GM21423 (cell line): Measurements from ENCODE around the gene SFTA2.
"Not testable (repeated sequence)": the region's sequence is repeated elsewhere in the genome, so short reads cannot be mapped to it uniquely, and the experiment has no call there.

Experiments used
- ATAC-seq: cut with Tn5 transposase; IDR thresholded peaks from one replicate; pipeline ENCODE4 v1.9.1; 2021; ENCODE audit warnings: mild to moderate bottlenecking, moderate library complexity; ENCODE audit not compliant: unreplicated experiment

Gene SFTA2

GRCh38 chr6:30914076-30914853 is 17.7 kb downstream of the SFTA2 start, which contains the start of gene VARS2:
Gene VARS2, plus strand, starts transcription at chr6:30914238. Its CDS starts 599 bp downstream, at chr6:30914837.
- peak; percentile 88 for ATAC-seq

- peak; percentile 13 for ATAC-seq
Observed at GRCh38 chr6:30913721-30914075, 18.3 kb downstream of the SFTA2 start.

GRCh38 chr6:30912746-30913520 is 19.0 kb downstream of the SFTA2 start:
- ATAC-seq: no peak

- not testable (repeated sequence) for ATAC-seq
Observed at GRCh38 chr6:30910473-30910872, 21.5 kb downstream of the SFTA2 start.

- no peak for ATAC-seq
Observed at GRCh38 chr6:30908700-30909099, 23.3 kb downstream of the SFTA2 start.

GRCh38 chr6:30907758-30908591 is 24.0 kb downstream of the SFTA2 start, which contains the start of gene GTF2H4:
Gene GTF2H4, plus strand, starts transcription at chr6:30908207.
- ATAC-seq: peak; percentile 96

- not testable (repeated sequence) for ATAC-seq
Observed at GRCh38 chr6:30907290-30907757, 24.6 kb downstream of the SFTA2 start.

- no peak for ATAC-seq
Observed at GRCh38 chr6:30903236-30903635, 28.7 kb downstream of the SFTA2 start.

- no peak for ATAC-seq
Observed at GRCh38 chr6:30902709-30903108, 29.3 kb downstream of the SFTA2 start.

GRCh38 chr6:30902196-30902595 is 29.8 kb downstream of the SFTA2 start:
- ATAC-seq: not testable (repeated sequence)

GRCh38 chr6:30901436-30901835 is 30.5 kb downstream of the SFTA2 start:
- no peak for ATAC-seq

GRCh38 chr6:30900863-30901417 is 31.0 kb downstream of the SFTA2 start:
- no peak for ATAC-seq

GRCh38 chr6:30898750-30899360 is 33.1 kb downstream of the SFTA2 start:
- no peak for ATAC-seq

- no peak for ATAC-seq
Observed at GRCh38 chr6:30897882-30898281, 34.1 kb downstream of the SFTA2 start.

- no peak for ATAC-seq
Observed at GRCh38 chr6:30896541-30896940, 35.4 kb downstream of the SFTA2 start.

GRCh38 chr6:30895343-30895742 is 36.6 kb downstream of the SFTA2 start:
- no peak for ATAC-seq

GRCh38 chr6:30894935-30895334 is 37.0 kb downstream of the SFTA2 start:
- no peak for ATAC-seq

- ATAC-seq: no peak
Observed at GRCh38 chr6:30894381-30894780, 37.6 kb downstream of the SFTA2 start.

GRCh38 chr6:30893666-30894065 is 38.3 kb downstream of the SFTA2 start:
- no peak for ATAC-seq

GRCh38 chr6:30893001-30893591 is 38.9 kb downstream of the SFTA2 start:
- no peak for ATAC-seq
